HG03159 (cell line): ENCODE results near the gene PRIM2.
A peak's percentile ranks its signal among the peaks of the same experiment; 100 is the strongest.
"Not testable (repeated sequence)": the region's sequence is repeated elsewhere in the genome, so short reads cannot be mapped to it uniquely, and the experiment has no call there.

Experiments
- ATAC-seq: cut with Tn5 transposase; IDR thresholded peaks from one replicate; pipeline ENCODE4 v1.9.1; 2021; ENCODE audit warnings: mild to moderate bottlenecking, moderate library complexity; ENCODE audit not compliant: unreplicated experiment

The PRIM2 gene

GRCh38 chr6:57444787-57445186 is 127.4 kb downstream of the PRIM2 start:
- ATAC-seq = not testable (repeated sequence)

DNA sequence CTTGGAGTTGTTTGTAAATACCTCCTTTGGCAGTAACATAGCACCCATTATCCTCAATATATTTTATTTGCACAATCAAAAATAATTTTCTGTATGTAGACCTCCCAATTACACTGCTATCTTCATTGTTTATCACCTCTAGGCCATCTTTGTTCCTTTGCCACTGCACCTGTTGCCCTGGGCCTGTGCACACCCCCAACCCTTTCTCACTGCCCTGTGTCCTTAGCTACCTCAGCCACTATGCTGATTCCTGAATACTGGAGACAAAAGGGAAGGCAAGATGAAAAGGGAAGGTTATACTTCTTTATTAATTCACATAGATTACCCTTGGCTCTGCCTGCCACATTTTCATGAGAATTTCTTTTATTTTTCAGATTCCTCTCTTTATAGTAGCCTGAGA is 127.9 kb downstream of the PRIM2 start:
- ATAC-seq = peak; percentile 38

DNA sequence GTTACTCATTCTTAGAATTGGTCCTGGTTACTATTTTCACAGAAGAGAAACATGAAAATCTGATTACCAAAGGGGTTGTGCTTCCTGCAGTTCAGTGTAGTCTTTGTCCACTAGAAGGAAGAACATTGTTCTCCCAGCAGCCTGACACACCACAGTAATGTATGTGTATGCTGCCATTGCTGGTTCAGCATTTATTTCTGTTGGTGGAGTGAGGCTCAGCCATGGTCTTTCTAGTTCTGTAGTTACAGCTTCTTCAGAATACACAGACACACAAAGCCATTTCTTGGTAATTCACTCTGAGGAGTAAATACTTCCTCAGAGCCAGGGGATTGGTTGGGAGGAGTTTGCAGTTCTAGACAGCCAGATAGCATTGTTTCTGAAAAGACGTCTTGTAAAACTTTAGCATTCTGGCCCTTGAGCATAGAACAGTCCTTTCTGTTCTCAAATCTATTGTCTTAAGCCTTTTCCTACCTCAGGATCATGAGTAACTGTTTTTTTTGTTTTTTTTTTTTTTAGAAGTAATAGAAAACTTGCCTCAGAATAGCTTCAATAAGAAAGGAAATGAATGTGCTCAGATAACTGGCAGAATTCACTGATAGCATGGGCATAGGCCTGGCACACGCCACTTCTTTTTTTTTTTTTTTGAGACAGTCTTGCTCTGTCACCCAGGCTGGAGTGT is 128.5 kb downstream of the PRIM2 start:
- peak; percentile 67 for ATAC-seq

DNA sequence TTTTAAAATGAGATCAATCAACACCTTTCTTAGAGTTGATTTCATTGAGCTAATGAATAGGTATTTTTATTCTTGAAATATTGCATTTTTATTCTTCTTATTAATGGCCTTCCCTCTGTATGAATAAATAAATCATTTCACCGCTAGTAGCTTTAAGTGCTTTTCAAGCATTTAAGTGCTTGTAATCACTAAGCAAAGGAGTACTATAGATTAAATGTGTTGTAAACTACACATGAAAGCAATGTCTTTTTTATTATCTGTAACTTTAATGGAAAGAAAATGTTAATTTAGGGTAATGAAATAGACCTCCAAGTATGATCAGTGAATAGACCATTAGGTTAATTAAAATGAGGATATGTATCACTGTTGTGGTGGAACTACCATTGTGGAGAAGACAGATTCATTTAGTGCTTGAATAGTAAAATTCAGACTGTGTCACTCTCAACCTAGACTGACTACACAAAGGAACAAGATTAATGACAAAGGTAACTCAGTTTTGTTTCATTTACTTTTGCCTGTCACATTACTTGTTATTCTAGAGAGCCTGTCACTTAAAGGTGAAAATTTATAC is 132.2 kb downstream of the PRIM2 start:
- ATAC-seq = not testable (repeated sequence)

DNA sequence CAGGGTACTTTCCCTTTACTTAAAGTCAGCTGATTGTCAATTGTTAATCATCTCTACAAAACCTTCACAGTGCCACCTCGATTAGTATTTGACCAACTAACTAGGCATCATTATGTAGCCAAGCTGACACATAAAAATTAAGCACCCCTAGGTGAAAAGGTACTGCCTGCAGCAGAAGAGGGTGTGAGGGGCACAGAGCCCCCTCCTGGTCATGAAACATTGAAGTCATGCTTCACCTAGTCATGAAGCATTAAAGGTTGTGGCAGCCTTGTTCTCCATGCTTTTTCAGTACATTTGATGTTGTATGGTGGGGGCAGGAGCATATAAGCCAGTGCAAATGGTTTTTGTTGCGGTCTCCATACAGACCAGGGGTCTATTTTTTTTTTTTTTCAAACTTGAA is 142.4 kb downstream of the PRIM2 start:
- ATAC-seq = not testable (repeated sequence)

DNA sequence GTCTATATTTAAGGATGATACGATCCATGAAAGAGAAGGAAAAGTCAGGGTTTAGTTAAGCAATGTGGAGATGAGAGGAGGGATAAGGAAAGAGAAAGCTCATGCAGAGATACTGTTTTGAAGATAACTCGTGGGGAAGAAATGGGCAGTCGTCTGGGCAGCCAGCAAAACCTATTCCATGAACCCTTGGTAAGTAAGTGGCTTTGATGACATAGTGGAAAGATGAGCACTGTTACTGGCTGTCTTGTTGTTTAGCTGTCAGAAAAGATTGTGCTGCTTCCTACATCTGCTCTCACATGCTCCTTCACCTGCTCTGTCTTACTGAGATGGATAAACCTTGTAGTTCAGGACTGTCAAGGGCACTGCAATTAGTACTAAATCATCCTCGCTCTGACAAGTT is 143.6 kb downstream of the PRIM2 start:
- ATAC-seq = not testable (repeated sequence)

- ATAC-seq = not testable (repeated sequence)
Observed at GRCh38 chr6:57463809-57464208, 146.4 kb downstream of the PRIM2 start.

DNA sequence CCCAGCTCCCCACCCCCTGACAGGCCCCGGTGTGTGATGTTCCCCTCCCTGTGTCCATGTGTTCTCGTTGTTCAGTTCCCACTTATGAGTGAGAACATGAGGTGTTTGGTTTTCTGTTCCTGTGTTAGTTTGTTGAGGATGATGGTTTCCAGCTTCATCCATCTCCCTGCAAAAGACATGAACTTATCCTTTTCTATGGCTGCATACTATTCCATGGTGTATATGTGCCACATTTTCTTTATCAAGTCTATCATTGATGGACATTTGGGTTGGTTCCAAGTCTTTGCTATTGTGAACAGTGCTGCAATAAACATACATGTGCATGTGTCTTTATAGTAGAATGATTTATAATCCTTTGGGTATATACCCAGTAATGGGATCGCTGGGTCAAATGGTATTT is 148.5 kb downstream of the PRIM2 start:
- ATAC-seq = not testable (repeated sequence)

- no peak for ATAC-seq
Observed at GRCh38 chr6:57469072-57469471, 151.6 kb downstream of the PRIM2 start.

GRCh38 chr6:57470148-57470547 is 152.7 kb downstream of the PRIM2 start:
- ATAC-seq = not testable (repeated sequence)

DNA sequence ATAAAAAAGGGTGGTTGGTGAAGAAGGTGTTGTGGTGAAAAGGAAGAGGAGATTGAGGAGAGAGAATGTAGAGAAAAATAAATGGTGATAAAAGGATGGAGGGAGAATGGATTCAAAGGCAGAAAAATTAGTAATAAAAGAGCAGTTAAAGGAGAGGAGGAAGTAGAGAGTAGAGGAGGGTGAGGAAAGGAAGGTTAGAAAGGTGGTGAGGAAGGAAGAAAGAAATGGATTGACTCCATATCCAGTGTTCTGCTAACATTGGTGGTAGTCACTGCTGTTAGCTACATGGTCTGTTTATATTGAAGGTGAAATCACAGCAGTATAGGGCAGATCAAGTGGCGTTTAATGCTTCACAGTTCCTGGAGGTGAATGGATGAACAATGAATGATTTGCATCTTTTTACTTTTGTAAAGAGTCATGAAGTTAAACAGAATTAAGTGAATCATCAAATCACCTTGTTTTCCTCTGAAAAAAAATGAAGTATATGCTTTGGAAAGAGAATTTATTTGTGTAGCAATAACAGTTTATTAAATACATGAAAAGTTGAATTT is 154.0 kb downstream of the PRIM2 start:
- ATAC-seq = not testable (repeated sequence)

- not testable (repeated sequence) for ATAC-seq
Observed at GRCh38 chr6:57472861-57473362, 155.5 kb downstream of the PRIM2 start.

DNA sequence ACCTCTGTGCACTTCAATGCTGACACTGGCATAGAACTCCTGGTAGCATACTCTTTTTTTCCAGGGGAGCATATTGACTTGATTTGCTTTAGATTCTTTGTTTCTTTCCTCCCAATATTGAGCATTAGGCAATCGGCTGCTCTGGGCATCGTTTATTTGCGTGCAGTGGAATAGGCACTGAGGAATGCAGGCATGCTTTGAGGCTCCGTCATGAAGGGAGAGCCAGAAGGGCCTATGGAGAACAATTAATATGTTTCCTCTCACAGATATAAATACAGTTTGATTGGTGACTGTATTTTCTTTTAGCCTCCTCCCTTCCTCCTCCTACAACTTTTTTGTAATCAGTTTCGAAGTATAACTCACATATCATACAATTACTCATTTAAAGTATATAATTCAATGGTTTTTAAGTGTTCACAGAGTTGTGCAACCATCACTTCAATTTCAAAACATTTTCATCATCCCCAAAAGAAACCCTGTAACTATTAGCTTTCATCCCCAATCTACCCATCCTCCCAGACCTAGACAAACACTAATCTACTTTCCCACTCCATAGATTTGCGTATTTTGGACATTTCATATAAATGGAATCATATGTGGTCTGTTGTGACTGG is 157.5 kb downstream of the PRIM2 start:
- ATAC-seq = not testable (repeated sequence)

GRCh38 chr6:57475656-57476055 is 158.2 kb downstream of the PRIM2 start:
- ATAC-seq = not testable (repeated sequence)

DNA sequence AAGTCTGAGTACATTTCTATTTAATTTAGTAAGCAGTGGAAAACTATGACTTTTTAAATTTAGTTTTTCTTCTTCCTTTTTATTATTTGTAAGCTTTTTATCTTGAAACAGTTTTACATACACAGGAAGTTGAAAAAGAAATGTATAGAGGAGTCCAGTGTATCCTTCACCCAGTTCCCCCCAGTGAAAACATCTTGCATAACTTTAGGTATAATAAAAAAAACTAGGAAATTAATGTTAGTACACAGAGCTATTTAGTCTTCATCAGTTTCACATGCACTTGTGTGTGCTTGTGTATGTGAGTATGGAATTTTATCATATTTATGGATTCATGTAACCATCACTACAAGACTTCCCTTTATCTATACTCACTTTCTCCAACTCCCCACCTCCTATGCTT is 162.8 kb downstream of the PRIM2 start:
- ATAC-seq = not testable (repeated sequence)

DNA sequence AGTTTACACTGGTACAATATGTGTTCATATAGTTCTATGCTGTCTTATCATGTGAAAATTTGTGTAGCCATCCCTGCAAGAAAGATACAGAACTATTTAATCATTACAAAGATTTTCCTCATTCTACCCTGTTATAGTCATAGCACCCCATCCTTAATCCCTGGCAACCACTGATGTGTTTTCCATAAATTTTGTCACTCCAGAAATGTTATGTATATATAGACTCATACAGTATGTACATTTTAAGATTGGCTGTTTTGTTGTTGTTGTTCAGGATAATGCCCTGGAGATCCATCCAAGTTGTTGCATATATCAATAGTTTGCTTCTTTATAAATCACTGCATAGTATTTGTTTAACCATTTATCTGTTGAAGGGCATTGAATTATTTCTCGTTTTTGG is 163.7 kb downstream of the PRIM2 start:
- ATAC-seq = not testable (repeated sequence)

DNA sequence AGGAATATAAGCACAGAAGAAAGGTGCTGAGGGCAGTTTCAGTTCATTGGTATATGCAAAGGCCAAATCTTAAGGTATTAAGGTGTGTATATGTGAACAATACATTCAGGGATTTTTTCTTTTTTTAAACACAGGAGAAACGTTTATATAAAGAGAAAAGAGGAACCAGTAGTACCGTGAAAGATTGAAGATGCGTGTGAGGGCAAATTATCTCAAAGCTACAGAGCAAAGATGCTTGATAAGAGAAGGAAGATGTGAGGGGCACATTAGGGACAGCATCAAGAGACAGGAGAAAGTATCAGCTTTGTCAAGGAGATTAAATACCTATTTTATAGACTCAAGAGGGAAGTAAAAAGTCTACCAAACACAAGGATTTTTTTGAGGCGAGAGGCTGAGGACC is 165.0 kb downstream of the PRIM2 start:
- not testable (repeated sequence) for ATAC-seq

GRCh38 chr6:57486494-57487081 is 169.2 kb downstream of the PRIM2 start:
- not testable (repeated sequence) for ATAC-seq

- not testable (repeated sequence) for ATAC-seq
Observed at GRCh38 chr6:57488551-57488950, 171.1 kb downstream of the PRIM2 start.

DNA sequence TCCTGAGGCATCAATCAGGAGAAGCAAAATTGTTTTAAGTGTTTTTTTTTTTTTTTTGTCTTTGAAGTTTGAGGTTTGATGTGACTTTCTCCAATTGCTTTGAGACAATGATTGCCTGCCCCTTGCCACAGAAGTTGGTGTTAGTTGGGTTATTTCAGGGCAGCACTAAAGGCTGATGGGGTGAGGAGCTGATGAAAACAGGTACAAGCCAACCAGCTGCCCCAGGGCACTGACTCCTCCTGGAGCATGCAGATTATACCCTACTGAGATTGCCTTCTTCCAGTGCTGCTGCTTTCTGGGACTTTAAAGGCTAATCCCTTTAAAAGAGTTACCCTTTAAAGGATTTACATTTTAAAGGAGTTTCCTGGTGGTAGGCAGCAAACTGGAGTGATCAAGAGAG is 172.5 kb downstream of the PRIM2 start:
- not testable (repeated sequence) for ATAC-seq

DNA sequence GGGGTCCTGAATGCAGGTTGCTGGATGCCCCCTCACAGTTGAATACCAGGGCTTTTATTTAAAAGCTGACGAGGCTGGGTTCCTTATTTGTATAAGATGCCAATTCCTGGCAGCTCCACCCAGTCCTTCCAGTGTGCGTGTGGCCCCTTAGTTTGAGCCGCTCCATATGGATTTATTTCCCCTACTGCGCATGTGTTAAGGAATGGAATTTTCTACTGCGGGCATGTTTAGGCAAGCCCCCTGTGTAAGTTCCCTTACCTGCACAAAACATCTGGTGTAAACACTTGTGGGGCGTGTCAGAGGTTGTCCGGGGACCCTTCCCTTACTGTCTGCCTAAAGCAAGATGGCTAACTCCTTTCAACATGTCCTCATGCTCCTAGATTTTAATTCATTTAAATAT is 174.4 kb downstream of the PRIM2 start:
- not testable (repeated sequence) for ATAC-seq
